ENCODE data around the gene CNN1. TPM values are rescaled to one million over a fixed set of nuclear protein-coding genes. Genes with fewer than 3 reads are reported as not detected.

Gene CNN1
- total and polyA plus RNA-seq, 2 of the 13 experiments (the other 11 are each of a cell fraction or from before 2014, with no cell fraction given), result 0.70 to 1.1 TPM

DNA sequence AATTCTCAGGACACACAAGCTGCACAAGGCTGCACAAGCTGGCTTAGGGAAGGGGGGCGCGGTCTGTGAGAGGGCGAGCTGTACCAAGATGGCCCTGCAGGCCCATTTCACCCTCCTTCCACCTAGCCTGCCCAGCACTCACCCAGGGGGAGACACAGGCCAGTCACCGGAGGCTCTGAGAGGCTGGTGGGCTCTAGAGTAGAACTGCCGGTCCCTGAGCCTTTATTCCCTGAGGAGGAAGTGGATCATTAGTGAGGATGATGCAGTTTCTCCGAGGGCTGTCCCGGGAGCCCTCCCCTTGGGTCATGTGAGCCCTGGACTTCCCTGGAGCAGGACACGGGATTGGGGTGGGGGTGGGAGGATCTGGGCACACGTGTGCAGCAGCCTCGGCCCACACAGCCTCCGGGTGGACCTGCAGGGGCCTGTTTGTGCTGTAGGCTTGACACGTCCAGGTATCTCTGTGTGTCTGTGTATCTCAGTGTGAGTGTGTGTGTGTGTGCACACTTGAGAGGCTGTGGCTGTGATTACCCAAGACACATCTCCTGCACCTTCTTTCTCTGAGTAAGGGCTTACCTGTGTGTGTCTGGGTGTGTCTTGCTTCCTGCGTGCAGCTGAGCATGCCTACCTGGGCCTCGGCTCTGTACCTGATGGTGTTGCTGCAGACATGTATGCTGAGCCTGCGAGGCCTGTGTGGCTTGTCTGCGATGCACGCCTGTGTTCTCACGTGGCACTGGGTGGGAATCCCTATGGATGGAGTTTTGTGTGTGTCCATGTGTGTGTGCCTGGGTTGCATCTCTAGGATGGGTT, 39.0 kb downstream of the CNN1 start, which contains the start of gene ACP5:
ACP5 (minus strand) TSS at position 195 of the 807 bp plus-strand sequence. CDS start 328 bp downstream, outside the sequence.
- Histone ChIP-seq H3K4me1 (ENCODE audit: insufficient read depth, low read length) (peaks cover 17% of the 10 kb centered on the region), H3K27me3 (ENCODE audit: control insufficient read depth in 1 of 2, insufficient read depth in 2 of 2, low read length in 2 of 2) (no peaks in the 10 kb centered on the region), H2AFZ (ENCODE audit: low read length) (no peak within 1 kb of the TSS), H3K27ac (ENCODE audit: extremely low read length, insufficient read depth, low read length) (no peak within 1 kb of the TSS), H3K36me3 (replicated peaks in 1 of 2; ENCODE audit: control insufficient read depth in 1 of 2, insufficient read depth in 2 of 2, low read length in 2 of 2) (no peaks in the 10 kb centered on the region), H3K9me3 (ENCODE audit: low read length) (no peaks in the 10 kb centered on the region), H3K4me3 (replicated peaks in 1 of 3; ENCODE audit: insufficient read depth in 1 of 3, low read depth in 2 of 3, low read length in 3 of 3) (peak within 1 kb of the TSS in 1 of 3 experiments; percentile 47; a peak in 1 of 6 replicates), H4K20me1 (ENCODE audit: insufficient read depth, low read length) (no peaks in the 10 kb centered on the region), H3K4me2 (ENCODE audit: low read depth, low read length) (peak within 1 kb of the TSS; percentile 67), H3K9ac (ENCODE audit: insufficient read depth, low read depth, low read length) (peak within 1 kb of the TSS; percentile 36), H3K79me2 (ENCODE audit: insufficient read depth, low read length) (no peaks in the 10 kb centered on the region)
- CTCF ChIA-PET (ENCODE audit: low intra/inter-chr PET ratio, low total read pairs), result no interaction called here
- DNase-seq (ENCODE audit: low spot score) (no peak), FAIRE-seq (no peak), ATAC-seq (peak; percentile 45)
- POLR2A ChIA-PET, result interaction anchor here (0.9 to 2.2 kb wide), 2 partner anchors 18 to 20 kb away, joined by 3 to 7 read pairs; partner anchors contain the start of gene ELOF1
- in situ Hi-C loops (cut with HindIII; ENCODE audit: extremely low pct_ligation_motif_present, low pct_unique_long_range_greater_than_20kb), result no loop called here
- no TSS peak for BruUV-seq (replicated peaks)
- 60% methylated on average over 3 of the region's 18 CpGs for WGBS (ENCODE audit: low lambda C conversion rate)
- intact Hi-C loops (cut with micrococcal nuclease; ENCODE audit: unreplicated experiment), result no loop called here
- TF ChIP-seq ZNF558 (CRISPR knock-in tag; IDR thresholded peaks at IDR 0.05; ENCODE audit: borderline replicate concordance) (0 out of 2 replicates have a peak, but pooled peaks have one; percentile 34), ZNF296 (CRISPR knock-in tag; conservative IDR thresholded peaks at IDR 0.05) (no peak), MAFF (IDR thresholded peaks at IDR 0.05; ENCODE audit: low read depth, low read length) (no peak), HNF4A (CRISPR knock-in tag; IDR thresholded peaks at IDR 0.05) (no peak), ZNF674 (CRISPR knock-in tag; IDR thresholded peaks at IDR 0.05; ENCODE audit: low read depth) (no peak), XBP1 (CRISPR knock-in tag; IDR thresholded peaks at IDR 0.05) (no peak), ZNF460 (CRISPR knock-in tag; IDR thresholded peaks at IDR 0.05; ENCODE audit: borderline replicate concordance) (no peak), ZBTB43 (CRISPR knock-in tag; conservative IDR thresholded peaks at IDR 0.05) (0 out of 2 replicates have a peak, but pooled peaks have one; percentile 34), PAXIP1 (CRISPR knock-in tag; conservative IDR thresholded peaks at IDR 0.05) (no peak), TEAD3 (CRISPR knock-in tag; optimal IDR thresholded peaks at IDR 0.05; ENCODE audit: borderline replicate concordance) (peak; percentile 4), KDM5B (CRISPR knock-in tag; IDR thresholded peaks at IDR 0.05; ENCODE audit: borderline replicate concordance) (peak; percentile 26; the same call in 1 of the 2 replicates), PHF20 (CRISPR knock-in tag; IDR thresholded peaks at IDR 0.05) (0 out of 2 replicates have a peak, but pooled peaks have one; percentile 24), MYC (CRISPR knock-in tag; IDR thresholded peaks at IDR 0.05; ENCODE audit: borderline replicate concordance) (0 out of 2 replicates have a peak, but pooled peaks have one; percentile 24), ZNF343 (CRISPR knock-in tag; IDR thresholded peaks at IDR 0.05) (no peak), TFAP4 (IDR thresholded peaks at IDR 0.05; ENCODE audit: borderline replicate concordance, low read depth) (no peak)
- TF ChIP-seq, protein P1, sequence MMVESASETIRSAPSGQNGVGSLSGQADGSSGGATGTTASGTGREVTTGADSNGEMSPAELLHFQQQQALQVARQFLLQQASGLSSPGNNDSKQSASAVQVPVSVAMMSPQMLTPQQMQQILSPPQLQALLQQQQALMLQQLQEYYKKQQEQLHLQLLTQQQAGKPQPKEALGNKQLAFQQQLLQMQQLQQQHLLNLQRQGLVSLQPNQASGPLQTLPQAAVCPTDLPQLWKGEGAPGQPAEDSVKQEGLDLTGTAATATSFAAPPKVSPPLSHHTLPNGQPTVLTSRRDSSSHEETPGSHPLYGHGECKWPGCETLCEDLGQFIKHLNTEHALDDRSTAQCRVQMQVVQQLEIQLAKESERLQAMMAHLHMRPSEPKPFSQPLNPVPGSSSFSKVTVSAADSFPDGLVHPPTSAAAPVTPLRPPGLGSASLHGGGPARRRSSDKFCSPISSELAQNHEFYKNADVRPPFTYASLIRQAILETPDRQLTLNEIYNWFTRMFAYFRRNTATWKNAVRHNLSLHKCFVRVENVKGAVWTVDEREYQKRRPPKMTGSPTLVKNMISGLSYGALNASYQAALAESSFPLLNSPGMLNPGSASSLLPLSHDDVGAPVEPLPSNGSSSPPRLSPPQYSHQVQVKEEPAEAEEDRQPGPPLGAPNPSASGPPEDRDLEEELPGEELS (CRISPR knock-in tag; IDR thresholded peaks at IDR 0.05), result 0 out of 2 replicates have a peak, but pooled peaks have one; percentile 14

Measured in HepG2 (cell line).